Lung (tissue), 12 donors: ENCODE results near the gene PIGX. TPM values are rescaled to one million over a fixed set of nuclear protein-coding genes. Genes with fewer than 3 reads are reported as not detected.

Experiments used
- ATAC-seq: fragments of 200-7000 bp; cut with Tn5 transposase; one replicate; pipeline ENCODE4 v1.9.1; 2020; ENCODE audit warnings: moderate number of reproducible peaks; ENCODE audit not compliant: insufficient read depth, low FRiP score
- DNase-seq, 3 donors: peaks; one replicate each; pipeline ENCODE4 v3.0.0-alpha.2; 2013 to 2017
- H3K27ac ChIP-seq, 2 donors: one replicate each; pipeline ENCODE4 v1.5.1; 2013; ENCODE audit warnings: mild to moderate bottlenecking in 2 of 2, moderate library complexity in 2 of 2, control low read depth in 1 of 2, inconsistent platforms in 1 of 2, low read depth in 1 of 2, low read length in 1 of 2
- H3K27me3 ChIP-seq, 3 donors: one replicate each; pipeline ENCODE4 v1.5.1; 2013; ENCODE audit warnings: low read length in 2 of 3; ENCODE audit not compliant: control insufficient read depth in 3 of 3, insufficient read depth in 3 of 3
- H3K36me3 ChIP-seq, 4 donors: one replicate each; pipeline ENCODE4 v1.5.1; 2013; ENCODE audit warnings: low read length in 4 of 4, mild to moderate bottlenecking in 1 of 4, moderate library complexity in 1 of 4; ENCODE audit not compliant: control insufficient read depth in 4 of 4, insufficient read depth in 4 of 4
- H3K4me1 ChIP-seq, 5 donors: one replicate each; pipeline ENCODE4 v1.5.1; 2013; ENCODE audit warnings: low read length in 5 of 5, mild to moderate bottlenecking in 2 of 5, moderate library complexity in 1 of 5; ENCODE audit not compliant: control insufficient read depth in 5 of 5, insufficient read depth in 5 of 5
- H3K4me3 ChIP-seq: one replicate; pipeline ENCODE4 v1.5.1; 2013; ENCODE audit warnings: mild to moderate bottlenecking, control low read depth, moderate library complexity
- H3K9ac ChIP-seq, 2 donors: one replicate each; pipeline ENCODE4 v1.5.1; 2013; ENCODE audit warnings: low read length in 2 of 2, control low read depth in 1 of 2; ENCODE audit not compliant: insufficient read depth in 1 of 2
- H3K9me3 ChIP-seq, 4 donors: one replicate each; pipeline ENCODE4 v1.5.1; 2013; ENCODE audit warnings: low read length in 3 of 4, mild to moderate bottlenecking in 1 of 4, moderate library complexity in 1 of 4; ENCODE audit not compliant: control insufficient read depth in 4 of 4, insufficient read depth in 3 of 4
- CTCF ChIP-seq: IDR thresholded peaks from 2 replicates; pipeline ENCODE4 v1.5.1; 2012; ENCODE audit warnings: mild to moderate bottlenecking; ENCODE audit errors: control extremely low read depth, extremely low read depth
- WGBS, 2 donors: extraction: QIAGEN DNeasy Blood & Tissue Kit; methylation state at CpG; one replicate each; pipeline ENCODE4 v1.1.7; 2013; 5-methylcytosine and 5-hydroxymethylcytosine counted together
- polyA plus RNA-seq, 2 donors: library from polyadenylated mRNA; stranded (reverse); fragments of 200-250 nt; gene quantifications; one replicate each; pipeline ENCODE4 v1.2.1, GENCODE V29; 2013
- total RNA-seq, 2 donors: library from RNA; depleted of rRNA in 1 of 2; stranded (reverse); fragments of >200 nt in 1 of 2; gene quantifications; one replicate each; pipeline ENCODE4 v1.2.1, GENCODE V29; 2014 to 2021
- donor health status: control.
- donor health status: control.
- donor health status: Bipolar disorder and iron deficiency.
- donor health status: healthy.
- donor health status: DM: yes; HTN: yes; CAD: no.

The PIGX gene
- total and polyA plus RNA-seq, 4 donors: 8.4 to 20.4 (median 15.5) TPM

- H3K4me3 ChIP-seq: no peak overlapping the region
- 51 to 57% methylated on average over 9 of the region's 9 CpGs for WGBS, 2 donors
- peak in 1 of 3 donors; percentile 32 for DNase-seq
- H3K9me3 ChIP-seq: peaks cover 0 to 3% (median 1%) of the 10 kb centered on the region in 4 donors
- TF ChIP-seq CTCF: no peak
- peaks cover 0 to 11% (median under 1%) of the 10 kb centered on the region in 4 donors for H3K36me3 ChIP-seq
- peaks cover 0 to 2% (median 0%) of the 10 kb centered on the region in 5 donors for H3K4me1 ChIP-seq
- H3K27me3 ChIP-seq: no peaks in the 10 kb centered on the region
- no peak for ATAC-seq
- no peak overlapping the region for H3K9ac ChIP-seq
- no peak overlapping the region for H3K27ac ChIP-seq
Measured at GRCh38 chr3:196754091-196754981, 42.2 kb downstream of the PIGX start.

- Histone ChIP-seq H3K9ac (no peak overlapping the region), H3K4me1 (peaks cover 0 to 2% (median 0%) of the 10 kb centered on the region in 5 donors), H3K27me3 (no peaks in the 10 kb centered on the region), H3K36me3 (peaks cover 0 to 11% (median 0%) of the 10 kb centered on the region in 4 donors), H3K9me3 (peaks cover 0 to 3% (median 1%) of the 10 kb centered on the region in 4 donors), H3K4me3 (no peak overlapping the region), H3K27ac (no peak overlapping the region)
- ATAC-seq (no peak), DNase-seq (no peak)
- WGBS, 2 donors: 75 to 91% methylated on average over 4 of the region's 4 CpGs
- TF ChIP-seq CTCF: no peak
Measured at GRCh38 chr3:196756732-196757131, 44.6 kb downstream of the PIGX start.

- no peak for ATAC-seq
- no peak for DNase-seq
- Histone ChIP-seq H3K27me3 (no peaks in the 10 kb centered on the region), H3K27ac (no peak overlapping the region), H3K4me3 (no peak overlapping the region), H3K9me3 (peaks cover 0 to 3% (median 1%) of the 10 kb centered on the region in 4 donors), H3K9ac (no peak overlapping the region), H3K36me3 (peaks cover 0 to 11% (median 0%) of the 10 kb centered on the region in 4 donors), H3K4me1 (peaks cover 0 to 2% (median 0%) of the 10 kb centered on the region in 5 donors)
- WGBS, 2 donors: 86 to 89% methylated on average over 9 of the region's 9 CpGs
- no peak for TF ChIP-seq CTCF
Measured at GRCh38 chr3:196757876-196758739, 45.9 kb downstream of the PIGX start.
